PC-3 (cell line): ENCODE results near the gene VAMP8.

Experiments used
- EZH2 ChIP-seq: fragments of 300-600 bp; sonication (generic); IDR thresholded peaks from one replicate; pipeline ENCODE4 v1.6.1; 2017; ENCODE audit warnings: antibody characterized with exemption, mild to moderate bottlenecking, low read length; ENCODE audit not compliant: unreplicated experiment
- TF ChIP-seq, protein P1 (sequence below): fragments of 300-600 bp; sonication (generic); conservative IDR thresholded peaks from 2 replicates; pipeline ENCODE4 v1.5.1; 2017; ENCODE audit warnings: antibody characterized with exemption, low read depth, mild to moderate bottlenecking, low read length

DNA sequence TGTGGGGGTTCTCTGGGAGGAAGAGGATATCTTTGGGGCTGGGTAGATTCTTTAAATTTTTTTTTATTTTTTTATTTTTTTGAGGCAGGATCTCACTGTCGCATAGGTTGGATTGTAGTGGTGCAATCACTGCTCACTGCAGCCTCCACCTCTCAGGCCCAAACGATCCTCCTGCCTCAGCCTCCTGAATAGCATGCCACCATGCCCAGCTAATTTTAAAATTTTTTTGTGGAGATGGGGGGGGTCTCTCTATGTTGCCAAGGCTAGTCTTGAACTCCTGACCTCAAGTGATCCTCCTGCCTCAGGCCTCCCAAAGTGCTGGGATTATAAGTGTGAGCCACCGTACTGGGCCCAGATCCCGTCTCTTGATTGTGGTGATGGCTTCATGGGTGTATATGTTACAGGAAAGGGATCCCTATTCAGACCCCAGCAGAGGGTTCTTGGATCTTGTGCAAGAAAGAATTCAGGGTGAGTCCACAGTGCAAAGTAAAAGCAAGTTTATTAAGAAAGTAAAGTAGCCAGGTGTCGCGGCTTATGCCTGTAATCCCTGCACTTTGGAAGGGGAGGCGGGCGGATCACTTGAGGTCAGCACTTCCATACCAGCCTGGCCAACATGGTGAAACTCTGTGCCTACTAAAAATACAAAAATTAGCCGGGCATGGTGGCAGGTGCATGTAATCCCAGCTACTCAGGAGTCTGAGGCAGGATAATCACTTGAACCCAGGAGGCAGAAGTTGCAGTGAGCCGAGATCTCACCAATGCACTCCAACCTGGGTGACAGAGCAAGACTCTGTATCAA, 36.5 kb downstream of the VAMP8 start:
- TF ChIP-seq, protein P1, sequence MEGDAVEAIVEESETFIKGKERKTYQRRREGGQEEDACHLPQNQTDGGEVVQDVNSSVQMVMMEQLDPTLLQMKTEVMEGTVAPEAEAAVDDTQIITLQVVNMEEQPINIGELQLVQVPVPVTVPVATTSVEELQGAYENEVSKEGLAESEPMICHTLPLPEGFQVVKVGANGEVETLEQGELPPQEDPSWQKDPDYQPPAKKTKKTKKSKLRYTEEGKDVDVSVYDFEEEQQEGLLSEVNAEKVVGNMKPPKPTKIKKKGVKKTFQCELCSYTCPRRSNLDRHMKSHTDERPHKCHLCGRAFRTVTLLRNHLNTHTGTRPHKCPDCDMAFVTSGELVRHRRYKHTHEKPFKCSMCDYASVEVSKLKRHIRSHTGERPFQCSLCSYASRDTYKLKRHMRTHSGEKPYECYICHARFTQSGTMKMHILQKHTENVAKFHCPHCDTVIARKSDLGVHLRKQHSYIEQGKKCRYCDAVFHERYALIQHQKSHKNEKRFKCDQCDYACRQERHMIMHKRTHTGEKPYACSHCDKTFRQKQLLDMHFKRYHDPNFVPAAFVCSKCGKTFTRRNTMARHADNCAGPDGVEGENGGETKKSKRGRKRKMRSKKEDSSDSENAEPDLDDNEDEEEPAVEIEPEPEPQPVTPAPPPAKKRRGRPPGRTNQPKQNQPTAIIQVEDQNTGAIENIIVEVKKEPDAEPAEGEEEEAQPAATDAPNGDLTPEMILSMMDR, result no peak
- TF ChIP-seq EZH2, result no peak
